GM10847 (cell line): ENCODE results near the gene ZBTB20.

Experiments
- POLR2A ChIP-seq: IDR thresholded peaks from 2 replicates; pipeline ENCODE4 v1.6.1; 2011; ENCODE audit not compliant: insufficient read length; ENCODE audit errors: extremely low read depth

ZBTB20 gene

GRCh38 chr3:114698146-114699105 lies 448.7 kb downstream of the ZBTB20 start:
- TF ChIP-seq POLR2A = no peak

GRCh38 chr3:114697401-114697800 lies 449.7 kb downstream of the ZBTB20 start:
- TF ChIP-seq POLR2A = no peak

- TF ChIP-seq POLR2A = no peak
These were observed 452.8 kb downstream of the ZBTB20 start for GRCh38 chr3:114694251-114694650.

- no peak for TF ChIP-seq POLR2A
These were observed 455.2 kb downstream of the ZBTB20 start for GRCh38 chr3:114691871-114692270.

GRCh38 chr3:114690911-114691310 lies 456.2 kb downstream of the ZBTB20 start:
- no peak for TF ChIP-seq POLR2A

- TF ChIP-seq POLR2A = no peak
These were observed 459.9 kb downstream of the ZBTB20 start for GRCh38 chr3:114687151-114687550.

GRCh38 chr3:114686621-114687020 lies 460.5 kb downstream of the ZBTB20 start:
- no peak for TF ChIP-seq POLR2A

GRCh38 chr3:114685161-114685560 lies 461.9 kb downstream of the ZBTB20 start:
- TF ChIP-seq POLR2A = no peak

- TF ChIP-seq POLR2A = no peak
These were observed 466.8 kb downstream of the ZBTB20 start for GRCh38 chr3:114680299-114680698.

GRCh38 chr3:114675104-114675503 lies 472.0 kb downstream of the ZBTB20 start:
- TF ChIP-seq POLR2A = no peak

- TF ChIP-seq POLR2A = no peak
These were observed 473.1 kb downstream of the ZBTB20 start for GRCh38 chr3:114674036-114674435.

- no peak for TF ChIP-seq POLR2A
These were observed 473.6 kb downstream of the ZBTB20 start for GRCh38 chr3:114673481-114673880.

GRCh38 chr3:114672692-114673447 lies 474.2 kb downstream of the ZBTB20 start:
- TF ChIP-seq POLR2A = no peak

GRCh38 chr3:114671741-114672510 lies 475.2 kb downstream of the ZBTB20 start:
- no peak for TF ChIP-seq POLR2A

GRCh38 chr3:114669614-114670013 lies 477.5 kb downstream of the ZBTB20 start:
- no peak for TF ChIP-seq POLR2A

- no peak for TF ChIP-seq POLR2A
These were observed 479.0 kb downstream of the ZBTB20 start for GRCh38 chr3:114668099-114668498.

GRCh38 chr3:114666623-114667022 lies 480.5 kb downstream of the ZBTB20 start:
- TF ChIP-seq POLR2A = no peak
